ENCODE measurements around the gene PIGQ. TPM values are rescaled to one million over a fixed set of nuclear protein-coding genes. Genes with fewer than 3 reads are reported as not detected.

Gene PIGQ
- total and polyA plus RNA-seq, 2 experiments from 2014 or later = 30.2 to 62.3 TPM

DNA sequence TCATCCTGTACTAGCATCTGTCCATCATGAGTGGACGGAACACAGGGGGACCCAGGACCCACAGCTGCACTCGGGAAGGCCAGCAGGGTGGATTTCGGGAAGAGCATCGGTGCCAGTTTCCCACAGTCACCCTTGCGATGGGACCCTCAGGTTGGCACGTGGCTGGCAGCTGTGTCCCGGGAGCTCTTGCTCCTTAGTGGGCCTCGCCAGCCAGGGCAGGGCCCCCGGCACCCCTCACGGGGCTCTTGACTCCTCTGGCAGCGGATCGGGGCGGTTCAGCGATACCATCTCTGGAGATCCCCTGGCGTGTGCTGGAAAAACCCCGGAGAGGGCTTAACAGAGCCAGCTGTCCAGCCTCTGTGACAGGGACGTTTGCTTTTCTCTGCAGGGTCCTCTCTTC, 33.0 kb upstream of the PIGQ start:
- no peaks in the 10 kb centered on the region for H3K27me3 ChIP-seq (ENCODE audit: insufficient read depth)
- no peak for DNase-seq (ENCODE audit: low spot score)
- TF ChIP-seq STAT1 (IDR thresholded peaks at IDR 0.05; ENCODE audit: unreplicated experiment) (no peak), JUNB (IDR thresholded peaks at IDR 0.05; ENCODE audit: unreplicated experiment) (no peak), POLR2AphosphoS5 (IDR thresholded peaks at IDR 0.05; ENCODE audit: low read depth) (no peak), EZH2phosphoT487 (IDR thresholded peaks at IDR 0.05; ENCODE audit: unreplicated experiment) (no peak), CREB1 (CRISPR knock-in tag; IDR thresholded peaks at IDR 0.05; ENCODE audit: low read depth) (no peak), EZH2 (IDR thresholded peaks at IDR 0.05; ENCODE audit: low read depth, unreplicated experiment) (no peak), NANOG (IDR thresholded peaks at IDR 0.05; ENCODE audit: borderline replicate concordance) (no peak), ZNF114 (CRISPR knock-in tag; IDR thresholded peaks at IDR 0.05) (no peak), ZNF331 (CRISPR knock-in tag; IDR thresholded peaks at IDR 0.05; ENCODE audit: low read depth) (no peak)
- TF ChIP-seq, protein P1, sequence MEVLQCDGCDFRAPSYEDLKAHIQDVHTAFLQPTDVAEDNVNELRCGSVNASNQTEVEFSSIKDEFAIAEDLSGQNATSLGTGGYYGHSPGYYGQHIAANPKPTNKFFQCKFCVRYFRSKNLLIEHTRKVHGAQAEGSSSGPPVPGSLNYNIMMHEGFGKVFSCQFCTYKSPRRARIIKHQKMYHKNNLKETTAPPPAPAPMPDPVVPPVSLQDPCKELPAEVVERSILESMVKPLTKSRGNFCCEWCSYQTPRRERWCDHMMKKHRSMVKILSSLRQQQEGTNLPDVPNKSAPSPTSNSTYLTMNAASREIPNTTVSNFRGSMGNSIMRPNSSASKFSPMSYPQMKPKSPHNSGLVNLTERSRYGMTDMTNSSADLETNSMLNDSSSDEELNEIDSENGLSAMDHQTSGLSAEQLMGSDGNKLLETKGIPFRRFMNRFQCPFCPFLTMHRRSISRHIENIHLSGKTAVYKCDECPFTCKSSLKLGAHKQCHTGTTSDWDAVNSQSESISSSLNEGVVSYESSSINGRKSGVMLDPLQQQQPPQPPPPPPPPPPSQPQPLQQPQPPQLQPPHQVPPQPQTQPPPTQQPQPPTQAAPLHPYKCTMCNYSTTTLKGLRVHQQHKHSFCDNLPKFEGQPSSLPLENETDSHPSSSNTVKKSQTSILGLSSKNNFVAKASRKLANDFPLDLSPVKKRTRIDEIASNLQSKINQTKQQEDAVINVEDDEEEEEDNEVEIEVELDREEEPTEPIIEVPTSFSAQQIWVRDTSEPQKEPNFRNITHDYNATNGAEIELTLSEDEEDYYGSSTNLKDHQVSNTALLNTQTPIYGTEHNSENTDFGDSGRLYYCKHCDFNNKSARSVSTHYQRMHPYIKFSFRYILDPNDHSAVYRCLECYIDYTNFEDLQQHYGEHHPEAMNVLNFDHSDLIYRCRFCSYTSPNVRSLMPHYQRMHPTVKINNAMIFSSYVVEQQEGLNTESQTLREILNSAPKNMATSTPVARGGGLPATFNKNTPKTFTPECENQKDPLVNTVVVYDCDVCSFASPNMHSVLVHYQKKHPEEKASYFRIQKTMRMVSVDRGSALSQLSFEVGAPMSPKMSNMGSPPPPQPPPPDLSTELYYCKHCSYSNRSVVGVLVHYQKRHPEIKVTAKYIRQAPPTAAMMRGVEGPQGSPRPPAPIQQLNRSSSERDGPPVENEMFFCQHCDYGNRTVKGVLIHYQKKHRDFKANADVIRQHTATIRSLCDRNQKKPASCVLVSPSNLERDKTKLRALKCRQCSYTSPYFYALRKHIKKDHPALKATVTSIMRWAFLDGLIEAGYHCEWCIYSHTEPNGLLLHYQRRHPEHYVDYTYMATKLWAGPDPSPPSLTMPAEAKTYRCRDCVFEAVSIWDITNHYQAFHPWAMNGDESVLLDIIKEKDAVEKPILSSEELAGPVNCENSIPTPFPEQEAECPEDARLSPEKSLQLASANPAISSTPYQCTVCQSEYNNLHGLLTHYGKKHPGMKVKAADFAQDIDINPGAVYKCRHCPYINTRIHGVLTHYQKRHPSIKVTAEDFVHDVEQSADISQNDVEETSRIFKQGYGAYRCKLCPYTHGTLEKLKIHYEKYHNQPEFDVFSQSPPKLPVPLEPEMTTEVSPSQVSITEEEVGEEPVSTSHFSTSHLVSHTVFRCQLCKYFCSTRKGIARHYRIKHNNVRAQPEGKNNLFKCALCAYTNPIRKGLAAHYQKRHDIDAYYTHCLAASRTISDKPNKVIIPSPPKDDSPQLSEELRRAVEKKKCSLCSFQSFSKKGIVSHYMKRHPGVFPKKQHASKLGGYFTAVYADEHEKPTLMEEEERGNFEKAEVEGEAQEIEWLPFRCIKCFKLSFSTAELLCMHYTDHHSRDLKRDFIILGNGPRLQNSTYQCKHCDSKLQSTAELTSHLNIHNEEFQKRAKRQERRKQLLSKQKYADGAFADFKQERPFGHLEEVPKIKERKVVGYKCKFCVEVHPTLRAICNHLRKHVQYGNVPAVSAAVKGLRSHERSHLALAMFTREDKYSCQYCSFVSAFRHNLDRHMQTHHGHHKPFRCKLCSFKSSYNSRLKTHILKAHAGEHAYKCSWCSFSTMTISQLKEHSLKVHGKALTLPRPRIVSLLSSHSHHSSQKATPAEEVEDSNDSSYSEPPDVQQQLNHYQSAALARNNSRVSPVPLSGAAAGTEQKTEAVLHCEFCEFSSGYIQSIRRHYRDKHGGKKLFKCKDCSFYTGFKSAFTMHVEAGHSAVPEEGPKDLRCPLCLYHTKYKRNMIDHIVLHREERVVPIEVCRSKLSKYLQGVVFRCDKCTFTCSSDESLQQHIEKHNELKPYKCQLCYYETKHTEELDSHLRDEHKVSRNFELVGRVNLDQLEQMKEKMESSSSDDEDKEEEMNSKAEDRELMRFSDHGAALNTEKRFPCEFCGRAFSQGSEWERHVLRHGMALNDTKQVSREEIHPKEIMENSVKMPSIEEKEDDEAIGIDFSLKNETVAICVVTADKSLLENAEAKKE (CRISPR knock-in tag; IDR thresholded peaks at IDR 0.05) = no peak
- TF ChIP-seq, protein P2, sequence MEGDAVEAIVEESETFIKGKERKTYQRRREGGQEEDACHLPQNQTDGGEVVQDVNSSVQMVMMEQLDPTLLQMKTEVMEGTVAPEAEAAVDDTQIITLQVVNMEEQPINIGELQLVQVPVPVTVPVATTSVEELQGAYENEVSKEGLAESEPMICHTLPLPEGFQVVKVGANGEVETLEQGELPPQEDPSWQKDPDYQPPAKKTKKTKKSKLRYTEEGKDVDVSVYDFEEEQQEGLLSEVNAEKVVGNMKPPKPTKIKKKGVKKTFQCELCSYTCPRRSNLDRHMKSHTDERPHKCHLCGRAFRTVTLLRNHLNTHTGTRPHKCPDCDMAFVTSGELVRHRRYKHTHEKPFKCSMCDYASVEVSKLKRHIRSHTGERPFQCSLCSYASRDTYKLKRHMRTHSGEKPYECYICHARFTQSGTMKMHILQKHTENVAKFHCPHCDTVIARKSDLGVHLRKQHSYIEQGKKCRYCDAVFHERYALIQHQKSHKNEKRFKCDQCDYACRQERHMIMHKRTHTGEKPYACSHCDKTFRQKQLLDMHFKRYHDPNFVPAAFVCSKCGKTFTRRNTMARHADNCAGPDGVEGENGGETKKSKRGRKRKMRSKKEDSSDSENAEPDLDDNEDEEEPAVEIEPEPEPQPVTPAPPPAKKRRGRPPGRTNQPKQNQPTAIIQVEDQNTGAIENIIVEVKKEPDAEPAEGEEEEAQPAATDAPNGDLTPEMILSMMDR (conservative IDR thresholded peaks at IDR 0.05; ENCODE audit: low read depth in 2 of 2) = no peak
- TF ChIP-seq, protein P3, sequence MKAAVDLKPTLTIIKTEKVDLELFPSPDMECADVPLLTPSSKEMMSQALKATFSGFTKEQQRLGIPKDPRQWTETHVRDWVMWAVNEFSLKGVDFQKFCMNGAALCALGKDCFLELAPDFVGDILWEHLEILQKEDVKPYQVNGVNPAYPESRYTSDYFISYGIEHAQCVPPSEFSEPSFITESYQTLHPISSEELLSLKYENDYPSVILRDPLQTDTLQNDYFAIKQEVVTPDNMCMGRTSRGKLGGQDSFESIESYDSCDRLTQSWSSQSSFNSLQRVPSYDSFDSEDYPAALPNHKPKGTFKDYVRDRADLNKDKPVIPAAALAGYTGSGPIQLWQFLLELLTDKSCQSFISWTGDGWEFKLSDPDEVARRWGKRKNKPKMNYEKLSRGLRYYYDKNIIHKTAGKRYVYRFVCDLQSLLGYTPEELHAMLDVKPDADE (IDR thresholded peaks at IDR 0.05) = no peak
- TF ChIP-seq, protein P4, sequence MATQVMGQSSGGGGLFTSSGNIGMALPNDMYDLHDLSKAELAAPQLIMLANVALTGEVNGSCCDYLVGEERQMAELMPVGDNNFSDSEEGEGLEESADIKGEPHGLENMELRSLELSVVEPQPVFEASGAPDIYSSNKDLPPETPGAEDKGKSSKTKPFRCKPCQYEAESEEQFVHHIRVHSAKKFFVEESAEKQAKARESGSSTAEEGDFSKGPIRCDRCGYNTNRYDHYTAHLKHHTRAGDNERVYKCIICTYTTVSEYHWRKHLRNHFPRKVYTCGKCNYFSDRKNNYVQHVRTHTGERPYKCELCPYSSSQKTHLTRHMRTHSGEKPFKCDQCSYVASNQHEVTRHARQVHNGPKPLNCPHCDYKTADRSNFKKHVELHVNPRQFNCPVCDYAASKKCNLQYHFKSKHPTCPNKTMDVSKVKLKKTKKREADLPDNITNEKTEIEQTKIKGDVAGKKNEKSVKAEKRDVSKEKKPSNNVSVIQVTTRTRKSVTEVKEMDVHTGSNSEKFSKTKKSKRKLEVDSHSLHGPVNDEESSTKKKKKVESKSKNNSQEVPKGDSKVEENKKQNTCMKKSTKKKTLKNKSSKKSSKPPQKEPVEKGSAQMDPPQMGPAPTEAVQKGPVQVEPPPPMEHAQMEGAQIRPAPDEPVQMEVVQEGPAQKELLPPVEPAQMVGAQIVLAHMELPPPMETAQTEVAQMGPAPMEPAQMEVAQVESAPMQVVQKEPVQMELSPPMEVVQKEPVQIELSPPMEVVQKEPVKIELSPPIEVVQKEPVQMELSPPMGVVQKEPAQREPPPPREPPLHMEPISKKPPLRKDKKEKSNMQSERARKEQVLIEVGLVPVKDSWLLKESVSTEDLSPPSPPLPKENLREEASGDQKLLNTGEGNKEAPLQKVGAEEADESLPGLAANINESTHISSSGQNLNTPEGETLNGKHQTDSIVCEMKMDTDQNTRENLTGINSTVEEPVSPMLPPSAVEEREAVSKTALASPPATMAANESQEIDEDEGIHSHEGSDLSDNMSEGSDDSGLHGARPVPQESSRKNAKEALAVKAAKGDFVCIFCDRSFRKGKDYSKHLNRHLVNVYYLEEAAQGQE (IDR thresholded peaks at IDR 0.05; ENCODE audit: unreplicated experiment) = no peak

More for the DNA sequence above, 33.0 kb upstream of the PIGQ start:
- Mint-ChIP-seq H3K27me3 (ENCODE audit: insufficient read depth, low read depth, poor library complexity) (no peaks in the 10 kb centered on the region), H3K4me3 (no peak overlapping the region), H3K27ac (no peak overlapping the region), H3K36me3 (ENCODE audit: low read depth) (peaks cover 6% of the 10 kb centered on the region), H3K4me1 (no peaks in the 10 kb centered on the region), H3K9me3 (no peaks in the 10 kb centered on the region)
- H3K79me2 ChIP-seq (replicated peaks; ENCODE audit: insufficient read depth) = peaks cover 55% of the 10 kb centered on the region
- H2AFZ ChIP-seq = no peak overlapping the region
- no peaks in the 10 kb centered on the region for H3K36me3 ChIP-seq (ENCODE audit: insufficient read depth)
- H3K4me1 ChIP-seq (ENCODE audit: insufficient read depth) = no peaks in the 10 kb centered on the region
- H3K27ac ChIP-seq (ENCODE audit: low read depth) = no peak overlapping the region
- H3K4me3 ChIP-seq = no peak overlapping the region
- H4K20me1 ChIP-seq (replicated peaks; ENCODE audit: insufficient read depth) = peaks cover 29% of the 10 kb centered on the region
- H3K4me2 ChIP-seq = no peak overlapping the region
- H3K9me2 ChIP-seq (ENCODE audit: insufficient read depth) = no peaks in the 10 kb centered on the region
- no peak for ATAC-seq
- no peaks in the 10 kb centered on the region for H3F3A ChIP-seq (replicated peaks; ENCODE audit: low read depth)

All from GM23338 (cell line).